HepG2 (cell line): ENCODE data around the gene AGT. TPM values are rescaled to one million over a fixed set of nuclear protein-coding genes. Genes with fewer than 3 reads are reported as not detected.

ENCODE experiments used
- ATAC-seq: fragments of 200-7000 bp; cut with Tn5 transposase; 3 replicates; pipeline ENCODE4 v1.9.1; 2020; ENCODE audit warnings: mild to moderate bottlenecking, moderate library complexity
- BruUV-seq: library from RNA; stranded (reverse); fragments of 400-500 nt; replicated peaks from 2 replicates; lab custom pipeline; 2021; lab: Mats Ljungman, UMichigan
- CTCF ChIA-PET: fragments of 300-600 bp; formaldehyde crosslinking; extraction: SDS; loops from one replicate; lab custom pipeline; 2021; ENCODE audit warnings: low total read pairs, inconsistent platforms, low intra/inter-chr PET ratio; lab: Yijun Ruan, JAX
- POLR2A ChIA-PET: fragments of 350-600 bp; sonication (Branson Sonifier 250); formaldehyde crosslinking; loops from one replicate; lab custom pipeline; 2020; ENCODE audit warnings: antibody characterized with exemption, inconsistent platforms; lab: Yijun Ruan, JAX
- DNase-seq: peaks from one replicate; pipeline ENCODE4 v3.0.0-alpha.2; 2015; ENCODE audit warnings: low spot score
- FAIRE-seq: peaks from 3 replicates; lab custom pipeline; 2011; peaks lifted over from hg19 to GRCh38; lab: Jason Lieb, UNC
- H2AFZ ChIP-seq: one replicate; pipeline ENCODE4 v1.6.1; 2011; ENCODE audit warnings: low read length, inconsistent platforms
- H3K27ac ChIP-seq: fragments of 300-600 bp; 3 replicates; pipeline ENCODE4 v1.8.0; 2011; ENCODE audit warnings: mixed run types, mild to moderate bottlenecking, mixed read lengths, low read length, inconsistent platforms; ENCODE audit not compliant: insufficient read depth; ENCODE audit errors: extremely low read length
- H3K27me3 ChIP-seq, 2 experiments: fragments of 200-600 bp in 1 of 2; 2 replicates in 1 of 2; 3 replicates in 1 of 2; pipeline versions ENCODE4 v1.6.0 to v1.8.0; 2011; ENCODE audit warnings: low read length in 2 of 2, mild to moderate bottlenecking in 2 of 2, moderate library complexity in 2 of 2, inconsistent platforms in 1 of 2; ENCODE audit not compliant: insufficient read depth in 2 of 2, control insufficient read depth in 1 of 2
- H3K36me3 ChIP-seq, 2 experiments: fragments of 200-600 bp in 1 of 2; replicated peaks in 1 of 2; 2 replicates in 1 of 2; 3 replicates in 1 of 2; pipeline versions ENCODE4 v1.5.1 to v1.8.0; 2011; ENCODE audit warnings: low read length in 2 of 2, inconsistent platforms in 1 of 2; ENCODE audit not compliant: insufficient read depth in 2 of 2, control insufficient read depth in 1 of 2
- H3K4me1 ChIP-seq: 2 replicates; pipeline ENCODE4 v1.5.1; 2012; ENCODE audit warnings: low read length, inconsistent platforms; ENCODE audit not compliant: insufficient read depth
- H3K4me2 ChIP-seq: 2 replicates; pipeline ENCODE4 v1.6.0; 2011; ENCODE audit warnings: low read depth, low read length, inconsistent platforms
- H3K4me3 ChIP-seq, 3 experiments: fragments of 200-600 bp in 1 of 3; sonication (generic), shearing (Covaris generic) in 1 of 3; replicated peaks in 1 of 3; 2 replicates each; pipeline ENCODE4 v1.5.1; 2011 to 2016; ENCODE audit warnings: low read length in 3 of 3, inconsistent platforms in 2 of 3, low read depth in 2 of 3, mild to moderate bottlenecking in 2 of 3, control low read depth in 1 of 3, mixed read lengths in 1 of 3; ENCODE audit not compliant: insufficient read depth in 1 of 3
- H3K79me2 ChIP-seq: one replicate; pipeline ENCODE4 v1.6.1; 2011; ENCODE audit warnings: low read length, inconsistent platforms; ENCODE audit not compliant: insufficient read depth
- H3K9ac ChIP-seq: 2 replicates; pipeline ENCODE4 v1.6.0; 2011; ENCODE audit warnings: mild to moderate bottlenecking, low read depth, low read length, inconsistent platforms; ENCODE audit not compliant: insufficient read depth
- H3K9me3 ChIP-seq: 2 replicates; pipeline ENCODE4 v1.5.1; 2012; ENCODE audit warnings: mild to moderate bottlenecking, low read length
- H4K20me1 ChIP-seq: 2 replicates; pipeline ENCODE4 v1.6.0; 2011; ENCODE audit warnings: inconsistent platforms, mild to moderate bottlenecking, low read length, moderate library complexity; ENCODE audit not compliant: insufficient read depth
- ARNT ChIP-seq: fragments of 450-650 bp; IDR thresholded peaks from 2 replicates; pipeline ENCODE4 v1.6.1; 2017
- BRCA1 ChIP-seq: sonication (generic); formaldehyde crosslinking; IDR thresholded peaks from 2 replicates; pipeline ENCODE4 v1.4.0; 2020; ENCODE audit warnings: missing genetic modification reagents
- ETV5 ChIP-seq: IDR thresholded peaks from 2 replicates; pipeline ENCODE4 v1.6.1; 2018; ENCODE audit warnings: missing biosample characterization, missing genetic modification reagents, inconsistent platforms, borderline replicate concordance
- FIP1L1 ChIP-seq: fragments of 200-400 bp; formaldehyde crosslinking; IDR thresholded peaks from 2 replicates; pipeline ENCODE4 v1.6.1; 2018; ENCODE audit warnings: low read depth, mild to moderate bottlenecking, low read length, moderate library complexity, borderline replicate concordance; ENCODE audit not compliant: insufficient read depth
- FOXC1 ChIP-seq: sonication (generic); formaldehyde crosslinking; IDR thresholded peaks from 2 replicates; pipeline ENCODE4 v1.8.0; 2022; ENCODE audit warnings: mild to moderate bottlenecking, missing genetic modification reagents, borderline replicate concordance
- GPN1 ChIP-seq: sonication (generic); formaldehyde crosslinking; IDR thresholded peaks from 2 replicates; pipeline ENCODE4 v1.5.1; 2020; ENCODE audit warnings: missing genetic modification reagents, borderline replicate concordance
- HNRNPL ChIP-seq: fragments of 200-400 bp; formaldehyde crosslinking; IDR thresholded peaks from 2 replicates; pipeline ENCODE4 v1.6.1; 2017; ENCODE audit warnings: mild to moderate bottlenecking, low read depth, low read length
- HOXA5 ChIP-seq: sonication (generic); formaldehyde crosslinking; IDR thresholded peaks from 2 replicates; pipeline ENCODE4 v1.4.0; 2020; ENCODE audit warnings: missing genetic modification reagents
- KDM2A ChIP-seq: sonication (generic); formaldehyde crosslinking; IDR thresholded peaks from 2 replicates; pipeline ENCODE4 v1.4.0; 2020; ENCODE audit warnings: low read depth, missing genetic modification reagents, borderline replicate concordance
- MBD4 ChIP-seq: IDR thresholded peaks from 2 replicates; pipeline ENCODE4 v1.6.1; 2012; ENCODE audit warnings: low read length, inconsistent platforms, borderline replicate concordance
- RORA ChIP-seq: sonication (generic); formaldehyde crosslinking; IDR thresholded peaks from 2 replicates; pipeline ENCODE4 v1.5.0; 2020; ENCODE audit warnings: mild to moderate bottlenecking, missing genetic modification reagents, moderate library complexity
- ZC3H13 ChIP-seq: sonication (generic); formaldehyde crosslinking; IDR thresholded peaks from 2 replicates; pipeline ENCODE4 v1.8.1; 2023; ENCODE audit warnings: mild to moderate bottlenecking, missing genetic modification reagents, moderate library complexity
- ZFP37 ChIP-seq: sonication (generic); formaldehyde crosslinking; IDR thresholded peaks from 2 replicates; pipeline ENCODE4 v1.4.0; 2020; ENCODE audit warnings: missing genetic modification reagents, borderline replicate concordance
- ZIK1 ChIP-seq: sonication (generic); formaldehyde crosslinking; IDR thresholded peaks from 2 replicates; pipeline ENCODE4 v1.5.0; 2020; ENCODE audit warnings: mild to moderate bottlenecking, low read depth, missing genetic modification reagents, borderline replicate concordance
- ZNF350 ChIP-seq: sonication (generic); formaldehyde crosslinking; IDR thresholded peaks from 2 replicates; pipeline ENCODE4 v1.4.0; 2020; ENCODE audit warnings: mild to moderate bottlenecking, low read depth, missing genetic modification reagents, borderline replicate concordance
- ZNF354B ChIP-seq: sonication (generic); formaldehyde crosslinking; IDR thresholded peaks from 2 replicates; pipeline ENCODE4 v1.8.0; 2022; ENCODE audit warnings: mild to moderate bottlenecking, missing genetic modification reagents
- ZNF564 ChIP-seq: sonication (generic); formaldehyde crosslinking; IDR thresholded peaks from 2 replicates; pipeline ENCODE4 v1.8.1; 2023; ENCODE audit warnings: mild to moderate bottlenecking, missing genetic modification reagents
- ZNF589 ChIP-seq: sonication (generic); formaldehyde crosslinking; conservative IDR thresholded peaks from 2 replicates; pipeline ENCODE4 v1.8.0; 2022; ENCODE audit warnings: mild to moderate bottlenecking, moderate library complexity, missing genetic modification reagents
- ZNF598 ChIP-seq: sonication (generic); formaldehyde crosslinking; IDR thresholded peaks from 2 replicates; pipeline ENCODE4 v1.5.1; 2020; ENCODE audit warnings: mild to moderate bottlenecking, missing genetic modification reagents, borderline replicate concordance
- ZNF782 ChIP-seq: sonication (generic); formaldehyde crosslinking; IDR thresholded peaks from 2 replicates; pipeline ENCODE4 v1.4.0; 2020; ENCODE audit warnings: missing genetic modification reagents, mild to moderate bottlenecking, borderline replicate concordance
- ZZZ3 ChIP-seq: sonication (generic); formaldehyde crosslinking; IDR thresholded peaks from 2 replicates; pipeline ENCODE4 v1.4.0; 2020; ENCODE audit warnings: missing genetic modification reagents, mild to moderate bottlenecking, borderline replicate concordance
- WGBS: methylation state at CpG from one replicate; pipeline ENCODE4 v1.1.6; 2017; ENCODE audit warnings: low lambda C conversion rate; 5-methylcytosine and 5-hydroxymethylcytosine counted together
- in situ Hi-C: cut with HindIII; loops from 2 replicates; pipeline ENCODE4 v1.10.0; 2017; ENCODE audit warnings: low pct_unique_long_range_greater_than_20kb; ENCODE audit not compliant: extremely low pct_ligation_motif_present
- intact Hi-C: fragments of 100-400 bp; cut with micrococcal nuclease; formaldehyde crosslinking; loops from one replicate; pipeline ENCODE4 v1.10.0; 2022; ENCODE audit not compliant: unreplicated experiment
- polyA plus RNA-seq, 8 experiments: library from polyadenylated mRNA; depleted of rRNA in 3 of 8; stranded (reverse) in 7 of 8; unstranded in 1 of 8; fragments of >200 nt; fragmentation: Illumina TruSeq in 4 of 8; extraction: Trizol in 4 of 8; gene quantifications; 2 replicates each; pipeline versions ENCODE4 v1.2.1 to v1.2.3, GENCODE V29; 2011 to 2016; ENCODE audit warnings: low read depth in 4 of 8, missing spikeins in 1 of 8, mixed read lengths in 1 of 8; ENCODE audit not compliant: insufficient read depth in 1 of 8
- total RNA-seq, 5 experiments: library from RNA; depleted of rRNA; stranded (reverse); fragments of >200 nt; fragmentation: Illumina TruSeq; extraction: Trizol; gene quantifications; 2 replicates each; pipeline ENCODE4 v1.2.3, GENCODE V29; 2016; ENCODE audit warnings: low read depth in 1 of 5
- TF ChIP-seq, protein P1 (sequence below): sonication (generic); formaldehyde crosslinking; IDR thresholded peaks from 2 replicates; pipeline ENCODE4 v1.8.0; 2022; ENCODE audit warnings: missing genetic modification reagents, low read depth, mild to moderate bottlenecking, borderline replicate concordance
- TF ChIP-seq, protein P2 (sequence below): sonication (generic); formaldehyde crosslinking; IDR thresholded peaks from 2 replicates; pipeline ENCODE4 v1.4.0; 2020; ENCODE audit warnings: missing genetic modification reagents; ENCODE audit errors: not compliant biosample characterization

The AGT gene
- total and polyA plus RNA-seq, 2 of the 13 experiments (the other 11 are each of a cell fraction or from before 2014, with no cell fraction given) = 892 to 2,071 TPM

DNA sequence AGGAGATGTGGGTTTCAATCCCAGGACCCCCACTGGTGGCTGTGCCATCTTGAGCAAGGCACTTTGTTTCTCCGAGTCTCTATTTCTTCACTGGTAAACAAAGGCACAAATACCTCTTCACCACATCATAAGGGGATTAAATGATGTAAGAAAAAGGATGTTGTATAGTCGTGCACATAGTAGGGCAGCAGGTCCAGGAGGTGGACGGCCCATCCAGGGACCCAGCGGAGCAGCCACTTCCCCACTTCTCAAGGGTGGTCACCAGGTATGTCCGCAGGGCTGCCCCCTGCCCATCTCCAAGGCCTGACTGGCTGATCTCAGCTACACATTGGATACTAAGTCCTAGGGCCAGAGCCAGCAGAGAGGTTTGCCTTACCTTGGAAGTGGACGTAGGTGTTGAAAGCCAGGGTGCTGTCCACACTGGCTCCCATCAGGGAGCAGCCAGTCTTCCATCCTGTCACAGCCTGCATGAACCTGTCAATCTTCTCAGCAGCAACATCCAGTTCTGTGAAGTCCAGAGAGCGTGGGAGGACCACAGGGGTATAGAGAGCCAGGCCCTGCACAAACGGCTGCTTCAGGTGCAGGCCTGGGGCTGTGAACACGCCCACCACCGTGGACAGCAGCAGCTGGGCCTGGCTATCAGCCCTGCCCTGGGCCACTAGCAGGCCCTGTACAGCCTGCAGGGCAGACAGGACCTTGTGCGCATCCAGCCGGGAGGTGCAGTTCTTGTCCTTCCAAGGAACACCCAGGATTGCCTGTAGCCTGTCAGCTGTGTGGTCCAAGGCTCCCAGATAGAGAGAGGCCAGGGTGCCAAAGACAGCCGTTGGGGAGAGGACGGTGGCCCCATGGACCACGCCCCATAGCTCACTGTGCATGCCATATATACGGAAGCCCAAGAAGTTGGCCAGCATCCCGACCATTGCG, 4.0 kb downstream of the AGT start:
- Histone ChIP-seq H3K4me3 (peak overlapping the region; percentile 83 to 92 (median 90)), H3K4me2 (peak overlapping the region; percentile 97), H3K36me3 (peaks cover 28 to 51% of the 10 kb centered on the region in 2 experiments), H2AFZ (no peak overlapping the region), H3K27me3 (peaks cover 0 to 2% of the 10 kb centered on the region in 2 experiments; a peak in 1 of 5 replicates), H4K20me1 (peaks cover 85% of the 10 kb centered on the region), H3K9ac (peak overlapping the region; percentile 91), H3K79me2 (peaks cover 87% of the 10 kb centered on the region), H3K9me3 (no peaks in the 10 kb centered on the region), H3K27ac (peak overlapping the region; percentile 93), H3K4me1 (peaks cover 81% of the 10 kb centered on the region)
- 37% methylated on average over 5 of the region's 18 CpGs for WGBS
- in situ Hi-C loops (no loop called here), intact Hi-C loops (loop anchor here (5.0 to 10.0 kb wide), 2 partner anchors 42 to 265 kb away; partner anchors contain the start of genes ARV1 and TTC13)
- ChIA-PET CTCF (no interaction called here), POLR2A (interaction anchor here (0.7 to 7.9 kb wide), 8 partner anchors 19 to 159 kb away, joined by 3 to 110 read pairs (median 6); partner anchors contain the start of genes C1orf198 and COG2)
- TSS peak; percentile 24 for BruUV-seq
- ATAC-seq = peak; percentile 7
- no peak for FAIRE-seq
- no peak for DNase-seq
- TF ChIP-seq ZNF350 (CRISPR knock-in tag) = peak; percentile 40; the same call in 1 of the 2 replicates
- no peak for TF ChIP-seq ZNF589
- 0 out of 2 replicates have a peak, but pooled peaks have one; percentile 20 for TF ChIP-seq ETV5 (CRISPR knock-in tag)
- TF ChIP-seq, protein P1, sequence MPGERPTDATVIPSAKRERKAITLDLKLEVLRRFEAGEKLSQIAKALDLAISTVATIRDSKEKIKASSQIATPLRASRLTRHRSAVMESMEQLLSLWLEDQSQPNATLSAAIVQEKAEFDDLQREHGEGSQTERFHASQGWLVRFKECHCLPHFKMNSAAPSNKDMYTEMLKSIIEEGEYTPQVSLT (CRISPR knock-in tag) = no peak
- TF ChIP-seq HOXA5 (CRISPR knock-in tag) = 0 out of 2 replicates have a peak, but pooled peaks have one; percentile 16
- no peak for TF ChIP-seq ARNT
- no peak for TF ChIP-seq ZNF782 (CRISPR knock-in tag)
- TF ChIP-seq FOXC1 (CRISPR knock-in tag) = no peak
- no peak for TF ChIP-seq ZFP37 (CRISPR knock-in tag)
- 0 out of 2 replicates have a peak, but pooled peaks have one; percentile 39 for TF ChIP-seq ZNF564
- 0 out of 2 replicates have a peak, but pooled peaks have one; percentile 52 for TF ChIP-seq HNRNPL
- TF ChIP-seq ZNF354B (CRISPR knock-in tag) = peak; percentile 51; the same call in 1 of the 2 replicates
- no peak for TF ChIP-seq MBD4
- TF ChIP-seq, protein P2, sequence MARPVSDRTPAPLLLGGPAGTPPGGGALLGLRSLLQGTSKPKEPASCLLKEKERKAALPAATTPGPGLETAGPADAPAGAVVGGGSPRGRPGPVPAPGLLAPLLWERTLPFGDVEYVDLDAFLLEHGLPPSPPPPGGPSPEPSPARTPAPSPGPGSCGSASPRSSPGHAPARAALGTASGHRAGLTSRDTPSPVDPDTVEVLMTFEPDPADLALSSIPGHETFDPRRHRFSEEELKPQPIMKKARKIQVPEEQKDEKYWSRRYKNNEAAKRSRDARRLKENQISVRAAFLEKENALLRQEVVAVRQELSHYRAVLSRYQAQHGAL = no peak
- peak; percentile 23; the same call in 1 of the 2 replicates for TF ChIP-seq ZNF598
- no peak for TF ChIP-seq GPN1 (CRISPR knock-in tag)
- no peak for TF ChIP-seq RORA (CRISPR knock-in tag)
- no peak for TF ChIP-seq FIP1L1
- 0 out of 2 replicates have a peak, but pooled peaks have one; percentile 29 for TF ChIP-seq BRCA1 (CRISPR knock-in tag)
- TF ChIP-seq ZC3H13 (CRISPR knock-in tag) = peak; percentile 90
- TF ChIP-seq KDM2A (CRISPR knock-in tag) = peak; percentile 26; the same call in 1 of the 2 replicates
- TF ChIP-seq ZIK1 (CRISPR knock-in tag) = no peak
- 0 out of 2 replicates have a peak, but pooled peaks have one; percentile 45 for TF ChIP-seq ZZZ3 (CRISPR knock-in tag)
